Activated CD4-positive, alpha-beta T cell treated with anti-CD3 and anti-CD28 coated beads, Interleukin-2, amount 50 U/mL, for 24 hours (primary cell): ENCODE data around the gene NEK7.
A peak's percentile ranks its signal among the peaks of the same experiment; 100 is the strongest.
"Not testable (repeated sequence)": the region's sequence is repeated elsewhere in the genome, so short reads cannot be mapped to it uniquely, and the experiment has no call there.

Experiments used
- DNase-seq, 2 donors: peaks; one replicate each; pipeline ENCODE4 v3.0.0-alpha.2; 2020; ENCODE audit warnings: low read depth in 1 of 2, low spot score in 1 of 2

Gene NEK7

DNA sequence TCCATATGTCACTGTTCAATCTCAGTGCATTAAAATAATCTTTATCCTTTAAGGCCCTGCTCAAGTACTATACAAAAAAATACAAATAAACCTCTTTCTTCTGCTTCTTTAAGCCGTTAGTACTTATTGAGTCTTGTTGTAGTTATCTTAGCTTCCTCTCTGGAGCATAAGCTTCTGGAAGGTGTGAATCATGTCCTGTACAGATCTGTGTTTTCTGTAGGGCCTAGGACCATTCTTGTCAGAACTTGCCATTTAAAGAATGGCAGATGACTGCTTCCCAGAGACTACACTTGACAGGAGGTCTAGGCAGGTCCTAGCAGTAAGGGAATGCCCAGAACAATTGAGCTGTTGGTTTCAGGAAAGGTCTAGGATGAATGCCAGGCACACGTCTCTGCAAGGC, 12.9 kb downstream of the NEK7 start:
- no peak for DNase-seq

DNA sequence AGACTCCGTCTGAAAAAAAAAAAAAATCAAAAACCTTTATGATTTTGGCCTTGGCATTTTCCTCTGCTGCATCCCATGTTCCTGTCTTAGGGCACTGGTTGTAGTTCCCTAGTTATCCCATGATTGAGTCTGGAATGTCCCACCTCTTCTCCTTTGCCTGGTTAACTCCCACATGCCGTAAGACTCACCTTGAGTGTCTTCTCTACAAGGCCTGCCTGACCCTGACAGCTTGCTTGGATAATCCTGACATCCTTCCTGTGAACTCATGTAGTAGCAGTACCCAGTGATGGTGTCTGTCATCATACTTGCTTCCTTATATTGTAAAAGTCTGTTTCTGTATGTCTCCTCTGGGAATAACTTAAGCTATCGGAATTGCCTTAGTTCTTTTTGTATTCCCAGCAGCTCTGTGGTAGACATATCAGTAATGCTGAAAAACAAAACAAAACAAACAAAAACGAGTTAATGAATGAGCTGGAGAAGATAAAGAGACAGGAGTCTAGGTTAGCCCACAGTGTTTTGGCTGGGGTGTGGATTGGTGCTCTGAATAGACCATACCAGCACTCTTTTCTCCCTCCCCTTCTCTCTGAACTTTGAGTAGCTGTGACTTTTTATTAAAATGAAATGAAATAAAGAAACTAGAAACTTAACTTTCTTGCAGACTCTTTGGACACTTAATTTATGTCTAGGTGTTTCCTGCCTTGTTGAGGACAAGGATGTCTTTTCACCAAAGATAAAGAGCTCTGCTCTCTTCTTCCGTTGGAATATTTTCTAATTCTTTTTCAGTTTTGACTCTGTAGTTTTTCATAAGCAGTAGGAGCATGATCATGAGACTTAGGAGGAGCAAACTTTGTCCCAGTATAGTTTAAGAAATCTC, 15.1 kb downstream of the NEK7 start:
- no peak for DNase-seq

DNA sequence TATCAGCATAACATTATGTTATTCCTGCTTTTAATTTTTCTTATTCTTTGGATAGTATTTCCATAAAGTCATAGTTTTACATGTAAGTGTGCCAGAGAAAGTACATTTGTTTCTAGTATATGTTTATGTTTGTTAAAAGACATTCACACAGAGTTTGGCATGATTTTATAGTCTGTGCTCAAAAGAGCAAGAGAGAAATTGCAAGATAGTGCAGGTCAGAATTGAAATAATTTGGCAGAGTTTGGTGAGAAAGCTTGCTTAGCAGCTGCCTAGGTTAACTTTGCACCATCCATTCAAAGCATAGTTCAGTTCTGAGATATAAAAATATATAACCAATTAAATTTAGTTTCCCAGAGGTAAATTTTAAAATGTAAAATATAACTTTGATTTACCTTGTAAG, 17.0 kb downstream of the NEK7 start:
- DNase-seq = no peak

DNA sequence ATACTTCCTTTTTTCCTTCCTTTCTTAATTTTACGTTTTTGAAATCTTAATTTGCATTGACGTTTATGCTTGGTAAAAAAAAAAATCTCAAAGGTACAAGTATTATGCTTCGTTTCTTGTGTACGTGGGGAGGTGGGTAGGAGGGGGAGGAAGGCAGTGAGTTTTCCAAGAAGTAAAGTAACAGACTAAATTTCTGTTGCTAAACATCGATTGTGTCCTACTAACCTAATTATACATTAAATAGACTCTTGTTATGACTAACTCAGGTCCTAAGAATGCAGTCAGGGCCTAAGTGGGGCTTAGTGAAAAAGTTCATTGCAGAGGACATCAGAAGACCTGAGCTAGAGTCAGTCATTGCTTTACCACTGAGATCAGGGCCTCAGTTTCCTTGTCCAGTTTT, 17.5 kb downstream of the NEK7 start:
- no peak for DNase-seq

DNA sequence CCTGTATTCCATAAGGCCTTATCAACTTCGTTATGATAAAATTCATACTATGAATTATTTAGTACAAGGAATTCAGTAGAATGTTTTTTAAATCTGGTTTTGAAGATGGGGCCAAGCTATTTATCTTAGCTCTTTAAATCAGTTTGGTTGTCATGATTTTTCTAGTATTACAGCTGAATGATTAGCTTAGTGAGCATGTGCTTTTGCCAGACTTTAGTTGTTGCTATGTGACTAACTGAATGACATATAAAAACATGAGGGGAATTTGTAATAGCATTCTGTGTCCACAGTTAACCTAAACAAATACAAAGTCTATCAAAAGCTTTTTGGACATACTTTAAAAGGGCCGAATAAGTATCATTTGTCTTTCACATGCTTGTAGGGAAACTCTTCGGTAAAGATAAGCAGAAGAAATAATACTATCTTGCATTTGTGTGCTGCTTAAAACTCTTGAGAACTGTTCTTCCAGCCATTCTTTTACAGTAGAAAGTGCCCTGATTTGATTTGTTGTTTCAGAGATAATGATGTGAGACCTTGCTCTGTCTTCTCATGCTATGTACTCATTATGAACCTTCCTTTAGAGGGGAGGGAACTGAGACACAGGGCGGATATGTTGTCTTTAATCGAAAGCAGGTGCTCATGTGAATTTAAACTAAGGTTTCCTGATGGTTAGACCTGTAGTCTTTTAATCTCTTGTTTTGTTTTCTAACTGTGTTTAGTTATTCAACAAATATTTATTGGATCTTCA, 18.8 kb downstream of the NEK7 start:
- no peak for DNase-seq

DNA sequence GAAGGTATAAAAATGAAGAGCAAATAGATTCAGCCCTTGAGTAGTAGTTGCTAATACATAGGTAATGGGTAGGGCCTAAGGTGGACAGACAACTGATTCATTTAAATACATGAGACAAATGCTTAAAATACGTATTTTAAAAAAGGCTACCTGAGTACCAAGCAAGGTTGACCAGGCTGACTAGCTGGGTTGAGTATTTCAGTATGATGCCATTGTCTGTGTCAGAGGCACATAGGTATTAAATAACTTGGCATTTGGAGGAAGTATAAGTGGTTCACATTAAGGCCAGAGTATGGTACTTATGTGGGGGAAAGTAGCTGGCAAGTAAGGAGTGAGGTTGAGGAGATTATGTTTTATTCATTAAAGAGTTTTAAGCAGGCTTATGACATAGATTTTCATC, 19.4 kb downstream of the NEK7 start:
- no peak for DNase-seq

DNA sequence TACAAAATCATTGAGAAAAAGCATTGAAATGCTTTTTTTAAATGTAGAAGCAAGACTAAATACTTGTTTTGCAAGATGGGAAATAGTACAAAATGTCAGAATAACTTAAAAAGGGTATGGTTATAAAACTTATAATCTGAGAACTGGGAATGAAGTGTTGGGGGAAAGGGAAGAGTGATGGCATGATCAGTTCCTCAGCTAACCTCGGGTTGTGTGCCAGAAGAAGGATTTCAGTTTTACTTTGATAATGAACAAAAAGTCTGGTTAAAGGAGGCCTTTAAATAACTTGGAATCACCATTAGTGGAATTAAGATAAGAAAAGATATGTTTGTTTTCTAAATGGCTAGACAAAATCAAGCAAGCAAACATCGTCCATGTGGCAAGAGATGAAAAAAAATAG, 20.7 kb downstream of the NEK7 start:
- no peak for DNase-seq

DNA sequence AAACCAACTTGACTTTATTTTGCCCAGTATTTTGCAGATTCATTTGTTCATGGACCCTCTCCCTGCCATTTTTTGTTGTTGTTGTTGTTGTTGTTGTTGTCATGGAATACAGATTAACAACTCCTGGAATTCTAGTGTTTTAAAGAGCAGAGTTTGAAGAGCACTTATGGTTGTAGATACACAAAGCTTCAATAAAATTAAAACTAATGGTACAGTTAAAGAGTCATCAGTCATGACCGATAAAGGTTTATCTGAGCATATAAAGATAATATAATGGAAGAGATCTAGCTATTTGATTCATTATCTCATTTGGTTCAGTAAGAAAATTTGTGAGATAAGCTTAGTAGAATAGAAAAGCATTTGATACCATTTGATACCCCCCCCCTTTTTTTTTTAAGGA, 21.8 kb downstream of the NEK7 start:
- DNase-seq = no peak

DNA sequence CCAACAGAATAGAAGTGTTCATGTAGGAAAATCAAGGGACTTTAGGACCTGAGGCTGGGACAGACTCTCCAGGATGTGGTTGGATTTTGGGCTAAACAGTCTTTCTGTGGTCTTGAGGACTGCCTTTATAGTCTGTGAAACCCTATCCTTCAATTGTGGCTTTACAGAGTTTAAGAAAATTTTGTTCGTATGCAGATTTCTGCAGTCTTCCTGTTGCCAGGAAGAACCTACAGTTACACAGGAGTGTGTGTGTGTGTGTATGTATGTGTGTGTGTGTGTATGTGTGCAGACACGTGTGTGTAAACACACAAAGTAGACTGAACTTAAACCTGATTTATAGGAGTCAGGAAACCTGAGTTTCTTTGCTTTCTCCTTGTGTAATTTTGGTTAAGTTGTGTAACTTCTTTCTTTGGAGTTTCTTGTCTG, 22.8 kb downstream of the NEK7 start:
- DNase-seq = no peak

DNA sequence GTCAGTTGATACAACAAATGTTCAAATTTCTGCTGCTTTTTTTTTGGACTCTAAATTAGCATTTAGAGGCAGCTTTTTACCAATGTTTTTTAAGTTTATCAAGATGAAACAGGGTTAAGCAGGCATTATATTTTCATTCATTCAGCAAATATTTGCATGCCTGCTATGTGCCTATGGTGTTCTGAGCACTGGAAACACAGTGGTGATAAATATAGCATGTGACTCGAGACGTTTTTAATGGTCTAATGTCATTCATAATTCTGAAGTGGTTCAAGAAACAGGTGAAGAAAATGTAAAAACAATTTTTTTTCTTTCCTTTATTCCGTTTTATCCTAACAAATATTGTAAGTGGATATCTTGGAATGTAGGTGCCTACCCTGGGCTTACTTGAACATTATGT, 26.8 kb downstream of the NEK7 start:
- no peak for DNase-seq

DNA sequence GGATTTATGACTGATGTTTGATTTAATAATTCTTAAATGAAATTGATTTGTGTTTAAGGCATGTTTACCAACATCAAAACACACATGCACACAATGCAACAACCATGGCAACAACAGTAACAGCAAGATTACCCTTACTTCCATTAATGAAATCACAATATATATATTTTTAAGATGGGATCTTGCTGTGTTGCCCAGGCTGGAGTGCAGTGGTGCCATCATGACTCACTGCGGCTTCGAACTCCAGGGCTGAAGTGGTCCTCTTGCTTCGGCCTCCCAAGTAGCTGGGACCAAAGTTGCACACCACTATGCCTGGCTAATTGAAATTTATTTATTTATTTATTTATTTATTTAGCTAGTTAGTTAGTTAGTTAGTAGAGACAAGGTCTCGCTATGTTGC, 27.7 kb downstream of the NEK7 start:
- no peak for DNase-seq

DNA sequence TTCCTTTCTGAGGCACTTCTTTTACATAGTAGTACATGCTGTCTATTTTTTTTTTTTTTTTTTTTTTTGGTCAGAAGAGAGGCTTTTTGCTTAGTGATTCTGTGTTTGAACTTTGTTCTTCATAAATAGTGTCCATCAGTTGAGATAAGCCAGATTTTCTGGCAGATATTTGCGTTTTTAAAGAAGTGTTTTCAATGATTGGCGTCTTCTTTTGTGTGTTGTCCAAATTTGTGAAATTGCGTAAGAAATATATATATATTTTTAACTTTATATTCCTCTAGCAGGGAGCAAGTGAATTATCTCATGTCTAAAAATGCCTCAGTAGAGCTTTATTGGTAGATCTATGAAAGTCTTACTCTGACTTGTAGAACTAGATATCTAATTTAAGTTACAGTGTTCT, 28.3 kb downstream of the NEK7 start:
- no peak for DNase-seq

DNA sequence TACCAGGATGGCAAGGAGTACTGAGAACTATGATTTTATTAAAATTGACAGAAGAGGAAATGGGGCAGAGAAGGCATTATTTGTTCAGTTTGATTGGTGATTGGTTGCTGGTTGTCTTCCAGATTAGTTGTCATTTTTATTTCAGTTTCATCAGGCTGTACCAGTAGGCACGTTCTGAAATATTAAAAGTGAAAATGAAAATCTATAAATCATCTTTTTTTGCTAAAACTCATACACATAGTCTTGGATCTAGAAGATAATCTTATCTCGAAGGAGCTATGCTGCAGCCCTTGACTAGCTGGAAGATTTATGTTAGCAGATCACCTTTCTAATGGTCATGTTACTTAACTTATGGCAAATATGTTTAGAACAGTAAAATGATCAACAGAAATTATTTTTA, 29.0 kb downstream of the NEK7 start:
- DNase-seq = no peak

DNA sequence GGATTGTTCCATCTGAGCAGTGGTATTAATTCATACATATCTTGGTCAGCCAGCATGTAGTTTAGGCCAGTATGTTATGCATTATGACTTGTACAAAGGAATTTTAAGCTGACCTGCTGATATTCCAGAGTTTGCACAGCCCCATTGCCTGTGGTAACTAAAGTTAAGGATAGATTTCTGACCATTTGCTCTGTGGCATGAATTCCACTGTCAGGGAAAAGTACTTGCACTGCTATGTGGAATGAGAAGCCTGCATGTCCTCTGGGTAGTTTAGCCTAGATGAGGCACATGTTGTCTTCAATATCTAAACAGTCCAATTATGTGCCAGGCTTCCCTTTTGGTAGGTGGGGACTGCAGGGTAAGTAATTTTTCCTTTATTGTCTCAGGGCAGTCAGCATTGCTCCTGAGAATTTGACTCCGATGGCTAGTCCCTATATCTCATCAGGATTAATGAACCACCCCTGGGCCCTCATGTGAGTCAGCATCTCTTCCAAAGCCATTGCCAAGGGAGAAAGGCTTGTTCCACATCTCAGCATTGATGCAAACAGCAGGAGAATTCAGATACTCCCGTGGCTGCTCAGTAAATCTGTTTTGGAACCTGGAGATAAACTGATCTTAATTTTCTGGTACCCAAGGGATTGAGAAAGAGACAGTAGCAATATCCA, 30.2 kb downstream of the NEK7 start:
- DNase-seq = no peak

DNA sequence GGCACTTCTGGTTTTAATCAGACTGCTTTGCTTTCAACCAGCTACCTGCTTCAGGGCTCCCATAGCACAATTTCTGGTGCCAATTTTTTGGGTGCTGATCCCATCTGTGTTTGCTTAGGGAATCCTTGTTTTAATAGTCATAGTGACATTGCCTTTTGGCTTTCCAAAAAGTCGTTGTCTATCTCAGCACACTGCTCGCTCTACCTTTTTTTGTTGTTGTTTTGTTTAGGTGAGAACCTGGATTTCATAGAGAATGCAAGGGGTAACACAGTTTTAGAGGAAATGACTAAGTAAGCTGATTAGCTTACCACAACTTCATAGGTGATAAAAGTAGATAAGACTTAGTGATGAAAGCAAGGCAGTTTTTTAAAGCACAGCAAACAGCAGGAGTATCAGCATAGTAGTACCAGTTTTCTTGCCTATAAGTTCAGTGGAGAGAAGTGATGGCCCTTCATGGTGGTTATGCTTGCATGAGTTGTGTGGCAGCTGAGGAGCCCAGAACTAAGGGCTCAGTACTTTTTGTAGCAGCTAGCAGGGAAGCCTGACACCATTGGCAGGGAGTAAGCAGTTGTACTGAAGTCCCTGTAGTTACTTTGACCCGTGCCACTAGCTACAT, 31.3 kb downstream of the NEK7 start:
- DNase-seq = no peak

DNA sequence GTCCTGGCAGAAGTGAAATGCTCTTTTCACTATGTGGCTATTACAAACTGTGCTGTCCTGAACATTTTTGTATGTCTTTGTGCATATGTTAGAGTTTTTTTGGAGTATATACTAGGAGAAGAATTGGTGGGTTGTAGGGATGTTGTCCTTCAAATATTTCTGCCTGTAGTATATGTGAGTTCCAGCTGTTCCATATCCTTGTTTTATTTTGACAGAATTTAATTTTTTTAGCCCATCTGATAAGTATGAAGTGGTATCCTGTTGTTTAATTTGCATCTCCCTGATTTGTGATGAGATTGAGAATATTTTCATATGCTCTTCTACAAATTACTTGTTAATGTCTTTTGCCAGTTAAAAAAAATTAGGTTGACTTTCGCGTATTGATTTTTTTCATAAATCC, 34.3 kb downstream of the NEK7 start:
- DNase-seq = no peak

DNA sequence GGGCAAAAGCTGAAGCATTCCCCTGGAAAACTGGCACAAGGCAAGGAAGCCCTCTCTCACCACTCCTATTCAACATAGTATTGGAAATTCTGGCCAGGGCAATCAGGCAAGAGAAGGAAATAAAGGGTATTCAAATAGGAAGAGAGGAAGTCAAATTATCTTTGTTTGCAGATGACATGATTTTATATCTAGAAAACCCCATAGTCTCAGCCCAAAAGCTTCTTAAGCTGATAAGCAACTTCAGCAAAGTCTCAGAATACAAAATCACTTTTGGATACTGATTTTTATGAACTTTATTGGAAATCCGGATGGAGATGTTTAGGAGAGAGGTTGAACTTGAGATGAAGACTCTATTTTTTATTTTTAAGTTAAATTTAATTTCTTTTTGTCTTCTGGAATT, 37.1 kb downstream of the NEK7 start:
- not testable (repeated sequence) for DNase-seq

DNA sequence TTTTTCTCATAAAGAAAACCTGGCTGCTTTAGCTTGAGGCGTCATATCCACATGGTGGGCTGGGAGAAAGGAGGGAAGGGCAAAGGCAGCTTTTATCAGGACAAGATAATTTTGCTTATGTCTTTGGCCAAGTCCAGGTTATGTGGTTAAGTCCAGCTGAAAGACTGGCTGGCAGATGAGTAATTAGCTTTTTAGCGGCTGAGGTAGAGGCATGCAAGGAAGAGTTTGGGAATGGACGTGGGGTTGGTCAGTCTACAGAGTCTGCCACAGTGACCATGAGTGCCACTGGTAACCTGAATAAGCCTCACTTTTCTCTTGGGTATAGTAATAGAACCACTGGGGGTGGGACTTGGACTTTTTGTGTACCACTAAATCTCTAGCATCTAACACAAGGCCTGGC, 39.8 kb downstream of the NEK7 start:
- no peak for DNase-seq

DNA sequence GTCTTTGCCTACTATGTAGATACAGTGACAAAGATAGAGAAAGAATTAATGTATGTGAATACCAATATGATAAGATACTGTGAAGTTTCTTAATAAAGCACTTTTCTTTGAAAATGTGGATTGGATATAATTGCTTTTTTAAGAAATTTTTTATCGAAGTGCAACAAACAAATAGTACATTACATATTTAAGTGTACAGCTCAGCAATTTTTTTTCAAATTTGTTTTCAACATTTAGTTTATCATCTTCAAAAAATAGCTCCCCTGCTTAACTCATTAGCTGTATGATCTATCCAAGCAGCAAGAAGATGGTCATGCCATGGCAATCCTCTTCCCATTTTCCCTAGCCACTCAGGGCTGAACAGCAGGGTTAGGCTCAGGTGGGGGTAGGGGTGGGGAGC, 40.5 kb downstream of the NEK7 start:
- DNase-seq = no peak

DNA sequence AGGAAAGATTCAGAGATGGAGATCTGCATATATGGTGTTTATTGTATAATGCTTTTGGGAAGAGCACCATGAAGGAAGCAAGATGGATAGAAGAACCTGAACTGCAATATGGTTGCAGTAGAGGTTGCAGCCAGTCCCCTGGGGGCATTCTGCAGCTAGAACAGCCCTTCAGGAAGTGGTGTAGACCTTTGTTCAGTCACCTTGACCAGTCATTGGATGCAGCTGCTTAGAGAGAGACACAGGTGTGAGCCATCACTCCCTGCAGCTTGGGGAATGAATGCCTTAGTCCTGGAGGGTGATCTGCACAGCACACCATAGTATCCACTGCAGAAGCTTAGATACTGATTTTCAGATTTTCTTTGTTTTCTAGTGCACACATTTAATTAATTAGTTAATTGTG, 42.3 kb downstream of the NEK7 start:
- no peak for DNase-seq

DNA sequence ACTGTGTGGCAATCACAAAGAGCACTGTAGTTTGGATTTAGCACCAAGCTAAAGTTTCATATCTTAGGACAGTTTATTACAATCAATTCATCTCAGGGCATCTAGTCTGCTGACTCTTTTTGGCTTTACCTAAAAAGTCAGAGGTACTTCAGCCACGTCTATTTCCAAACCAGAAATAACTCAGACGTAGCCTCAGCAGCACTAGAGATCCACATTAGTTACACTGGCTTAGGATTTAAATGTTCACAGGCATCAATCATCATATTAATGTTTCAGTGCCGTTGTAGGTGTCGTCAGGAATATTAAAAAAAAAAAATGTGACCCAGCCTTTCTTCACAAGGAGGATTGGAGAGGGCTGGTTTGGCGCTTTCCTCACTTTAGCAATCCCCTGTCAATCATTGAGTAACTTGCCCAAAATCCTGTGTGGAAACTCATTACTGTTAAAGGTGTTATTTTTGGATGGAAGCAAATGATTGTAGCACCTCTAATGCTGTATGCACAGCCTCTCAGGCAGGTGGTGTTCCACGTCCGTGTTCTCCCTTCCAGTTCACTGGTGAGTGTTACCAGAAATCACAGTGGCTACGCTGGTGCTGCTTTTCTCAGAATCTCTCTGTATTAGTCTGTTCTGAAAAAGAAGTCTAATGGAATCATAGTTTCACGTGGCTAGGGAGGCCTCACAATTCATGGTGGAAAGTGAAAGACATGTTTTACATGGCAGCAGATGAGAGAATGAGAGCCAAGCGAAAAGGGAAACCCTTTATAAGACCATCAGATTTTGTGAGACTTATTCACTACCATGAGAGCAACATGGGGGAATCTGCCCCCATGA, 45.4 kb downstream of the NEK7 start:
- DNase-seq = peak in 1 of 2 donors; percentile 30
